ENCODE results near the gene RPL37A. TPM values are rescaled to one million over a fixed set of nuclear protein-coding genes. Genes with fewer than 3 reads are reported as not detected.

RPL37A gene
- total and polyA plus RNA-seq, 4 donors, result 494 to 1,757 (median 1,250) TPM

DNA sequence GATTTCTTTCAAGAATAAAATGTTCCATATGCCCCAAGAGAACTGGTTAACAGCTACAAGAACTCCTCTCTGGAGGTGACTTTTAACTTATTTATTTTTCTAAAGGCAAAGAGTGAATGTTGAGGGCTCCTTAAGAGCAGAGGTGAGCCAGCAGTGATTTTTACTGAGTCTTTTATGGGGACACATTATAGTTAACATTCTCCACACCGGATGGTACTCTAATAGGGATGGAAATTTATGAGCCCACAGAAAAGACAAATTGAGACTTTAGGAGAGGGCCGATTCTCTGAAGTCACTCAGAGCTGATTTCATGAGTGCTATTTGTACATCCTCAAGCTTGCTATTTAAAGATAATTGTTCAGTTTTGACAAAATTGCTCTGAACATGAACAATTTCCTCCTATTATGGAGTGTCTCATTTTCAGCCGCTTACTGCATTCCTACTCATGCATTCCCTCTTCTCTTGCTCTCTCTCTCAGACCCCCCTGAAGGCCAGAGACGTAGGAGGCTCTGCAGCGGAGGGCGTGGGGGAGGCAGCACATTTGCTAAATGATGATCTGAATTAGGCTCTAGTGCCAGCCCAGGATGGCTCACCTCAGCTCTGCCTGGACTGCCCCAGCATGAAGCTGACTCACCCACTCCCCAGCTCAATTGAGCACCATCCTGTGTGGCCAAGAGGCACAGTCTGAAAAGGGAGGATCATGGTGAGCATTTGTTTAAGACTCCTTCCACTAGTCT lies 5.9 kb upstream of the RPL37A start:
- 90% methylated on average over 6 of the region's 6 CpGs for WGBS
- H3K27me3 ChIP-seq (ENCODE audit: control insufficient read depth in 4 of 4, insufficient read depth in 4 of 4, low read length in 3 of 4), result no peaks in the 10 kb centered on the region
- H3K4me3 ChIP-seq (ENCODE audit: low read depth in 1 of 3, low read length in 3 of 3), result no peak overlapping the region
- no peak overlapping the region for H3K9ac ChIP-seq (ENCODE audit: low read depth in 1 of 2, low read length in 2 of 2)
- H3K4me1 ChIP-seq (ENCODE audit: control insufficient read depth in 4 of 4, insufficient read depth in 4 of 4, low read length in 3 of 4), result peaks cover 0 to 3% (median under 1%) of the 10 kb centered on the region in 4 donors
- no peak for DNase-seq (ENCODE audit: low spot score)
- H3K9me3 ChIP-seq (ENCODE audit: control insufficient read depth in 4 of 4, low read length in 3 of 4), result no peaks in the 10 kb centered on the region
- no peaks in the 10 kb centered on the region for H3K36me3 ChIP-seq (ENCODE audit: control insufficient read depth in 4 of 4, insufficient read depth in 3 of 4, low read depth in 1 of 4, low read length in 3 of 4)
- H3K27ac ChIP-seq (ENCODE audit: low read depth in 1 of 2, low read length in 2 of 2), result no peak overlapping the region
- TF ChIP-seq FOXA1 (IDR thresholded peaks at IDR 0.05) (no peak), RAD21 (IDR thresholded peaks at IDR 0.05) (no peak), FOXA2 (IDR thresholded peaks at IDR 0.05) (no peak), JUND (IDR thresholded peaks at IDR 0.05) (no peak), HNF4G (IDR thresholded peaks at IDR 0.05) (no peak), YY1 (IDR thresholded peaks at IDR 0.05) (no peak), GABPA (IDR thresholded peaks at IDR 0.05 in 1 of 2, conservative IDR thresholded peaks at IDR 0.05 in 1 of 2) (no peak), HNF4A (conservative IDR thresholded peaks at IDR 0.05) (no peak), NR2F2 (IDR thresholded peaks at IDR 0.05) (no peak), RXRA (IDR thresholded peaks at IDR 0.05) (no peak), EGR1 (IDR thresholded peaks at IDR 0.05; ENCODE audit: low read depth in 2 of 2) (no peak), SP1 (IDR thresholded peaks at IDR 0.05) (no peak), TAF1 (conservative IDR thresholded peaks at IDR 0.05) (no peak)
- TF ChIP-seq, protein P1, sequence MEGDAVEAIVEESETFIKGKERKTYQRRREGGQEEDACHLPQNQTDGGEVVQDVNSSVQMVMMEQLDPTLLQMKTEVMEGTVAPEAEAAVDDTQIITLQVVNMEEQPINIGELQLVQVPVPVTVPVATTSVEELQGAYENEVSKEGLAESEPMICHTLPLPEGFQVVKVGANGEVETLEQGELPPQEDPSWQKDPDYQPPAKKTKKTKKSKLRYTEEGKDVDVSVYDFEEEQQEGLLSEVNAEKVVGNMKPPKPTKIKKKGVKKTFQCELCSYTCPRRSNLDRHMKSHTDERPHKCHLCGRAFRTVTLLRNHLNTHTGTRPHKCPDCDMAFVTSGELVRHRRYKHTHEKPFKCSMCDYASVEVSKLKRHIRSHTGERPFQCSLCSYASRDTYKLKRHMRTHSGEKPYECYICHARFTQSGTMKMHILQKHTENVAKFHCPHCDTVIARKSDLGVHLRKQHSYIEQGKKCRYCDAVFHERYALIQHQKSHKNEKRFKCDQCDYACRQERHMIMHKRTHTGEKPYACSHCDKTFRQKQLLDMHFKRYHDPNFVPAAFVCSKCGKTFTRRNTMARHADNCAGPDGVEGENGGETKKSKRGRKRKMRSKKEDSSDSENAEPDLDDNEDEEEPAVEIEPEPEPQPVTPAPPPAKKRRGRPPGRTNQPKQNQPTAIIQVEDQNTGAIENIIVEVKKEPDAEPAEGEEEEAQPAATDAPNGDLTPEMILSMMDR (IDR thresholded peaks at IDR 0.05; ENCODE audit: low read depth, low read length, missing input control), result no peak
- TF ChIP-seq, protein P2, sequence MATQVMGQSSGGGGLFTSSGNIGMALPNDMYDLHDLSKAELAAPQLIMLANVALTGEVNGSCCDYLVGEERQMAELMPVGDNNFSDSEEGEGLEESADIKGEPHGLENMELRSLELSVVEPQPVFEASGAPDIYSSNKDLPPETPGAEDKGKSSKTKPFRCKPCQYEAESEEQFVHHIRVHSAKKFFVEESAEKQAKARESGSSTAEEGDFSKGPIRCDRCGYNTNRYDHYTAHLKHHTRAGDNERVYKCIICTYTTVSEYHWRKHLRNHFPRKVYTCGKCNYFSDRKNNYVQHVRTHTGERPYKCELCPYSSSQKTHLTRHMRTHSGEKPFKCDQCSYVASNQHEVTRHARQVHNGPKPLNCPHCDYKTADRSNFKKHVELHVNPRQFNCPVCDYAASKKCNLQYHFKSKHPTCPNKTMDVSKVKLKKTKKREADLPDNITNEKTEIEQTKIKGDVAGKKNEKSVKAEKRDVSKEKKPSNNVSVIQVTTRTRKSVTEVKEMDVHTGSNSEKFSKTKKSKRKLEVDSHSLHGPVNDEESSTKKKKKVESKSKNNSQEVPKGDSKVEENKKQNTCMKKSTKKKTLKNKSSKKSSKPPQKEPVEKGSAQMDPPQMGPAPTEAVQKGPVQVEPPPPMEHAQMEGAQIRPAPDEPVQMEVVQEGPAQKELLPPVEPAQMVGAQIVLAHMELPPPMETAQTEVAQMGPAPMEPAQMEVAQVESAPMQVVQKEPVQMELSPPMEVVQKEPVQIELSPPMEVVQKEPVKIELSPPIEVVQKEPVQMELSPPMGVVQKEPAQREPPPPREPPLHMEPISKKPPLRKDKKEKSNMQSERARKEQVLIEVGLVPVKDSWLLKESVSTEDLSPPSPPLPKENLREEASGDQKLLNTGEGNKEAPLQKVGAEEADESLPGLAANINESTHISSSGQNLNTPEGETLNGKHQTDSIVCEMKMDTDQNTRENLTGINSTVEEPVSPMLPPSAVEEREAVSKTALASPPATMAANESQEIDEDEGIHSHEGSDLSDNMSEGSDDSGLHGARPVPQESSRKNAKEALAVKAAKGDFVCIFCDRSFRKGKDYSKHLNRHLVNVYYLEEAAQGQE (IDR thresholded peaks at IDR 0.05), result no peak
- TF ChIP-seq, protein P3, sequence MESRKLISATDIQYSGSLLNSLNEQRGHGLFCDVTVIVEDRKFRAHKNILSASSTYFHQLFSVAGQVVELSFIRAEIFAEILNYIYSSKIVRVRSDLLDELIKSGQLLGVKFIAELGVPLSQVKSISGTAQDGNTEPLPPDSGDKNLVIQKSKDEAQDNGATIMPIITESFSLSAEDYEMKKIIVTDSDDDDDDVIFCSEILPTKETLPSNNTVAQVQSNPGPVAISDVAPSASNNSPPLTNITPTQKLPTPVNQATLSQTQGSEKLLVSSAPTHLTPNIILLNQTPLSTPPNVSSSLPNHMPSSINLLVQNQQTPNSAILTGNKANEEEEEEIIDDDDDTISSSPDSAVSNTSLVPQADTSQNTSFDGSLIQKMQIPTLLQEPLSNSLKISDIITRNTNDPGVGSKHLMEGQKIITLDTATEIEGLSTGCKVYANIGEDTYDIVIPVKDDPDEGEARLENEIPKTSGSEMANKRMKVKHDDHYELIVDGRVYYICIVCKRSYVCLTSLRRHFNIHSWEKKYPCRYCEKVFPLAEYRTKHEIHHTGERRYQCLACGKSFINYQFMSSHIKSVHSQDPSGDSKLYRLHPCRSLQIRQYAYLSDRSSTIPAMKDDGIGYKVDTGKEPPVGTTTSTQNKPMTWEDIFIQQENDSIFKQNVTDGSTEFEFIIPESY (IDR thresholded peaks at IDR 0.05), result no peak
- TF ChIP-seq, protein P4, sequence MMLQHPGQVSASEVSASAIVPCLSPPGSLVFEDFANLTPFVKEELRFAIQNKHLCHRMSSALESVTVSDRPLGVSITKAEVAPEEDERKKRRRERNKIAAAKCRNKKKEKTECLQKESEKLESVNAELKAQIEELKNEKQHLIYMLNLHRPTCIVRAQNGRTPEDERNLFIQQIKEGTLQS (IDR thresholded peaks at IDR 0.05), result no peak
- TF ChIP-seq, protein P5, sequence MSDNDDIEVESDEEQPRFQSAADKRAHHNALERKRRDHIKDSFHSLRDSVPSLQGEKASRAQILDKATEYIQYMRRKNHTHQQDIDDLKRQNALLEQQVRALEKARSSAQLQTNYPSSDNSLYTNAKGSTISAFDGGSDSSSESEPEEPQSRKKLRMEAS (IDR thresholded peaks at IDR 0.05), result no peak

Measured in liver (tissue), 9 donors.